OCI-LY3 (cell line): ENCODE results near the gene HOXD13.

ENCODE experiments used
- H2AFZ ChIP-seq: fragments of 200-600, 300-600 bp; shearing (Covaris generic); 2 replicates; pipeline ENCODE4 v1.6.0; 2014; ENCODE audit warnings: antibody characterized with exemption, low read depth, low read length
- H3K27ac ChIP-seq: fragments of 200-600, 300-600 bp; sonication (generic); 2 replicates; pipeline ENCODE4 v1.5.1; 2014; ENCODE audit warnings: mild to moderate bottlenecking, low read length, moderate library complexity, mixed read lengths
- H3K27me3 ChIP-seq: fragments of 200-600, 300-600 bp; sonication (generic); 2 replicates; pipeline ENCODE4 v1.6.1; 2014; ENCODE audit warnings: low read depth, low read length, mixed read lengths
- H3K36me3 ChIP-seq: fragments of 200-600, 300-600 bp; sonication (generic); replicated peaks from 2 replicates; pipeline ENCODE3; 2014; ENCODE audit warnings: low read depth, low read length, mixed read lengths
- H3K4me1 ChIP-seq: fragments of 300-600, 200-600 bp; sonication (generic); 2 replicates; pipeline ENCODE4 v1.6.1; 2014; ENCODE audit warnings: low read length, mixed read lengths
- H3K4me2 ChIP-seq: fragments of 200-600, 300-600 bp; sonication (generic); 2 replicates; pipeline ENCODE4 v1.6.1; 2014; ENCODE audit warnings: low read length, mixed read lengths
- H3K4me3 ChIP-seq: fragments of 300-600, 200-600 bp; sonication (generic); 2 replicates; pipeline ENCODE4 v1.5.1; 2014; ENCODE audit warnings: antibody characterized with exemption, mild to moderate bottlenecking, low read length, moderate library complexity
- H3K79me2 ChIP-seq: fragments of 300-600, 200-600 bp; shearing (Covaris generic); 2 replicates; pipeline ENCODE4 v1.6.1; 2014; ENCODE audit warnings: mild to moderate bottlenecking, low read length, mixed read lengths
- H3K9ac ChIP-seq: fragments of 300-600, 200-600 bp; shearing (Covaris generic); 2 replicates; pipeline ENCODE4 v1.6.0; 2014; ENCODE audit warnings: mild to moderate bottlenecking, low read length, moderate library complexity
- H3K9me3 ChIP-seq: fragments of 200-600, 300-600 bp; shearing (Covaris generic); 2 replicates; pipeline ENCODE4 v1.6.1; 2014; ENCODE audit warnings: low read length, mixed read lengths; ENCODE audit not compliant: insufficient read depth
- H4K20me1 ChIP-seq: fragments of 200-600, 300-600 bp; sonication (generic); 2 replicates; pipeline ENCODE4 v1.6.1; 2016; ENCODE audit warnings: low read length, mixed read lengths; ENCODE audit not compliant: insufficient read depth
- EZH2phosphoT487 ChIP-seq: fragments of 200-600 bp; shearing (Covaris generic); IDR thresholded peaks from 2 replicates; pipeline ENCODE4 v1.6.1; 2018; ENCODE audit warnings: antibody characterized with exemption, mixed run types, low read depth
- TF ChIP-seq, protein P1 (sequence below): fragments of 200-600, 300-600 bp; sonication (generic); IDR thresholded peaks from 2 replicates; pipeline ENCODE4 v1.5.1; 2014; ENCODE audit warnings: antibody characterized with exemption, low read length, low read depth

HOXD13 gene

DNA sequence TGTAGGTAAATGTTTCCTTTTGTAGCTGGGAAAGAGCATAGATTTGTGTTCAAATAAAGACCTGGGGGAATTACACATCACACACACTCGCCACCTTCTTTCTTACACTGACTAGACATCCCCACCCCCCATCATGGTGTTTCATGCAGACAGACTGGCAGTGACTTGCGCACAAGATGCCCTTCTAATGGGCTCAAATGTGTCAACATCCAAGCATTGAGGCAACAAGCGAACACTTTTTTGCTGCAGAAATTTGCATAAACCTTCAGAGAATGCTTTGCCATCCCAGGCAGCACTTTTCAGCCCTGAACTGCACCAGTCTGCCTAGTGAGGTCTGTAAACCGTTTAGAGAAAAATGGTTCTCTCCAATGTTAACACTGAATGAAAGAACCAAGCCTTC lies 41.5 kb downstream of the HOXD13 start:
- H3K9me3 ChIP-seq: no peaks in the 10 kb centered on the region
- TF ChIP-seq, protein P1, sequence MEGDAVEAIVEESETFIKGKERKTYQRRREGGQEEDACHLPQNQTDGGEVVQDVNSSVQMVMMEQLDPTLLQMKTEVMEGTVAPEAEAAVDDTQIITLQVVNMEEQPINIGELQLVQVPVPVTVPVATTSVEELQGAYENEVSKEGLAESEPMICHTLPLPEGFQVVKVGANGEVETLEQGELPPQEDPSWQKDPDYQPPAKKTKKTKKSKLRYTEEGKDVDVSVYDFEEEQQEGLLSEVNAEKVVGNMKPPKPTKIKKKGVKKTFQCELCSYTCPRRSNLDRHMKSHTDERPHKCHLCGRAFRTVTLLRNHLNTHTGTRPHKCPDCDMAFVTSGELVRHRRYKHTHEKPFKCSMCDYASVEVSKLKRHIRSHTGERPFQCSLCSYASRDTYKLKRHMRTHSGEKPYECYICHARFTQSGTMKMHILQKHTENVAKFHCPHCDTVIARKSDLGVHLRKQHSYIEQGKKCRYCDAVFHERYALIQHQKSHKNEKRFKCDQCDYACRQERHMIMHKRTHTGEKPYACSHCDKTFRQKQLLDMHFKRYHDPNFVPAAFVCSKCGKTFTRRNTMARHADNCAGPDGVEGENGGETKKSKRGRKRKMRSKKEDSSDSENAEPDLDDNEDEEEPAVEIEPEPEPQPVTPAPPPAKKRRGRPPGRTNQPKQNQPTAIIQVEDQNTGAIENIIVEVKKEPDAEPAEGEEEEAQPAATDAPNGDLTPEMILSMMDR: no peak
- no peak for TF ChIP-seq EZH2phosphoT487
- H4K20me1 ChIP-seq: no peaks in the 10 kb centered on the region
- no peaks in the 10 kb centered on the region for H3K79me2 ChIP-seq
- H3K27me3 ChIP-seq: no peaks in the 10 kb centered on the region
- no peak overlapping the region for H3K27ac ChIP-seq
- no peak overlapping the region for H3K9ac ChIP-seq
- H3K4me1 ChIP-seq: no peaks in the 10 kb centered on the region
- H2AFZ ChIP-seq: no peak overlapping the region
- no peak overlapping the region for H3K4me3 ChIP-seq
- no peaks in the 10 kb centered on the region for H3K36me3 ChIP-seq
- no peak overlapping the region for H3K4me2 ChIP-seq

DNA sequence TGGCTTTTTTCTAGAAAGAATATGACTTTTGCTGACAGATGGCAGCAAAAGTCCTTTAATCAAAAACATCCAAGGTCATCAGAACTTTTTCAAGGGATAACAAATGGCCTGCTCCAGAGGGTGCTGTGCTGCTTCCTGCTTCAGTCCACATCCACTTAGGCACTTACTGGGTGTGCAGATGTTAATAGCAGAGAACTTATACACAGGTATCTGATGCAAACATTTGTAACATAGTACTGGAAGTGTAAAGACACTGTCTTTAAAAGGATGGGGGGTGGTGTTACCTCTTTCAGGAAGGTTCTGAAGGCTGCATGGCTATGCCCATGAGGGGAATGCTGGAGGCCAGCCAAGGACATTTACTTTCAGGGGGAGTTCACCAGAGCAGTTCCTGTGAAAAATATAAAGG lies 42.5 kb downstream of the HOXD13 start:
- Histone ChIP-seq H3K9me3 (no peaks in the 10 kb centered on the region), H3K4me2 (no peak overlapping the region), H3K4me3 (no peak overlapping the region), H4K20me1 (no peaks in the 10 kb centered on the region), H3K9ac (no peak overlapping the region), H3K79me2 (no peaks in the 10 kb centered on the region), H3K27ac (no peak overlapping the region), H3K4me1 (no peaks in the 10 kb centered on the region), H2AFZ (no peak overlapping the region), H3K27me3 (no peaks in the 10 kb centered on the region), H3K36me3 (no peaks in the 10 kb centered on the region)
- TF ChIP-seq EZH2phosphoT487: no peak
- TF ChIP-seq, protein P1: no peak; the same call in 1 of the 2 replicates

DNA sequence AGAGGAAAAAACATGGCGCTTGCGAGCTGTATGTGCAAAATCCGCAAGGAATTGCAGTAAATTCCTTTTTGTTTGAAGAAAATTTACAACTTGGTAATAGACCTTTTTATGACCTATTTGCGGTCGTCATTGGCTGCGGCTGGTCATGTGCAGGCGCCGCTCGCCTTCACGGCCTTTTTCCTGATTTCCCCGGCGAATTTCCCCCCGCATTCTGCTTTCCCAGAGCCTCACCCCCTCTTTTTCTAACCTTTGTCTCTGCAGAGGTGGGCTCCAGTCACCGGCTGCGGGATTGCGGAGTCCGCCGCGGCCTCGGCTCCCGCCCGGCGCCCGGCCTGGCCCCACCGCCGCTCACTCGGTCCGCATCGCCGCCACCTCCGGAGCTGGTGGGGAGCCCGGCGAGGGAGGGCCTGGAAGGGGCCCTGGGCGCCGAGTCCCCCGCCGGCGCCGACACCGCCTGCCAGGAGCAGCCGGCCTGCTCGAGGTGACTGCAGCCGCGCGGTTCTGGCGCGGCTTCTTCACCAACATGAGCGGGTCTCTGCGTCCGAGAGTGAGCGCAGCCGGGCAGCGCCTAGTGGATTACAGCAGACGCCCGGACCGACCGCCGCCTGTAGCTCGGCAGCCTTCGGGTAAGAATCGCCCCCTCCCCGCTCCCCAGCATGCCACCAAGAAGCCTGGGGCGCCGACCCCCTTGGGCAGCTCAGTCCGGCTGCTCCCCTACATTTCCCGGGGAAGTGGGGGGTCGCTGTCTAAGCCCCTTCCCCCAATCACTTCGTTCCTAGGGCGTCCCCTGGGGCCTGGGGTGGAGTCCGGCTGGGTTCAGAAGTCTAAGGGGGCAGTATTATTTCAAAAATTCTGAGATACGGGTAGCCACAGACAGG lies 44.1 kb downstream of the HOXD13 start:
- H2AFZ ChIP-seq: no peak overlapping the region
- no peak overlapping the region for H3K4me3 ChIP-seq
- no peak overlapping the region for H3K27ac ChIP-seq
- H3K4me1 ChIP-seq: 0 out of 2 replicates have a peak, but pooled peaks cover 5% of the 10 kb centered on the region
- TF ChIP-seq EZH2phosphoT487: no peak
- TF ChIP-seq, protein P1: no peak
- no peak overlapping the region for H3K9ac ChIP-seq
- no peaks in the 10 kb centered on the region for H3K36me3 ChIP-seq
- H3K27me3 ChIP-seq: no peaks in the 10 kb centered on the region
- no peaks in the 10 kb centered on the region for H3K9me3 ChIP-seq
- H3K79me2 ChIP-seq: no peaks in the 10 kb centered on the region
- no peak overlapping the region for H3K4me2 ChIP-seq
- H4K20me1 ChIP-seq: no peaks in the 10 kb centered on the region

DNA sequence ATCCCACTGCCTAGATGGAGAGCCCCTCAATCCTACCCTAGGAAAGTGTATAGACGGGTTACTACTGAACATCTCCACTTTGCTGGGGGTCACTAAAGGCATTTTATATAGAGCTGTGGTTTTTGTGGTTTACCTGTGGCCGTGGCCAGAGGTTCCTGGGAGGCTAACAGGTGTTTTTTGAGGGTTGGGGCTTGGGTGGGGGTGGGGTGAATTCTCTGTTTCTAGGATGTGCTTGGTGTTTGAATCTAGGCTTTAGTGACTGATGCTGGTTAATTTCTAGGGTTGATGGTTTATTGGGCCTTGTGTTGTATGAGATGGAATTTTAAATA lies 44.7 kb downstream of the HOXD13 start:
- Histone ChIP-seq H2AFZ (no peak overlapping the region), H3K27ac (no peak overlapping the region), H3K79me2 (no peaks in the 10 kb centered on the region), H3K4me2 (no peak overlapping the region), H3K36me3 (no peaks in the 10 kb centered on the region), H3K9ac (no peak overlapping the region), H3K4me3 (no peak overlapping the region), H3K4me1 (0 out of 2 replicates have a peak, but pooled peaks cover 5% of the 10 kb centered on the region), H3K9me3 (no peaks in the 10 kb centered on the region), H3K27me3 (no peaks in the 10 kb centered on the region), H4K20me1 (no peaks in the 10 kb centered on the region)
- no peak for TF ChIP-seq EZH2phosphoT487
- TF ChIP-seq, protein P1: no peak
